ENCODE data around the gene RAP1GAP2.
"Not testable (repeated sequence)": the region's sequence is repeated elsewhere in the genome, so short reads cannot be mapped to it uniquely, and the experiment has no call there.

Gene RAP1GAP2

GRCh38 chr17:2978116-2978515 is 181.9 kb downstream of the RAP1GAP2 start:
- no peak for DNase-seq

- no peak for DNase-seq
Measured at GRCh38 chr17:2978991-2979390, 182.8 kb downstream of the RAP1GAP2 start.

- DNase-seq = no peak
Measured at GRCh38 chr17:2980211-2980903, 184.1 kb downstream of the RAP1GAP2 start.

GRCh38 chr17:2980904-2981246 is 184.6 kb downstream of the RAP1GAP2 start:
- no peak for DNase-seq

- DNase-seq = no peak
Measured at GRCh38 chr17:2981325-2981724, 185.1 kb downstream of the RAP1GAP2 start.

- DNase-seq = no peak
Measured at GRCh38 chr17:2982854-2983253, 186.6 kb downstream of the RAP1GAP2 start.

- DNase-seq = no peak
Measured at GRCh38 chr17:2983255-2983654, 187.0 kb downstream of the RAP1GAP2 start.

- DNase-seq = no peak
Measured at GRCh38 chr17:2985318-2985717, 189.1 kb downstream of the RAP1GAP2 start.

- no peak for DNase-seq
Measured at GRCh38 chr17:2986925-2987324, 190.7 kb downstream of the RAP1GAP2 start.

GRCh38 chr17:2989396-2989795 is 193.2 kb downstream of the RAP1GAP2 start:
- not testable (repeated sequence) for DNase-seq

- DNase-seq = no peak
Measured at GRCh38 chr17:2989855-2990254, 193.6 kb downstream of the RAP1GAP2 start.

GRCh38 chr17:2990396-2990795 is 194.2 kb downstream of the RAP1GAP2 start:
- no peak for DNase-seq

GRCh38 chr17:2991396-2992180 is 195.3 kb downstream of the RAP1GAP2 start:
- not testable (repeated sequence) for DNase-seq

- DNase-seq = no peak
Measured at GRCh38 chr17:2994441-2994840, 198.2 kb downstream of the RAP1GAP2 start.

GRCh38 chr17:2995377-2995776 is 199.1 kb downstream of the RAP1GAP2 start:
- no peak for DNase-seq

- DNase-seq = no peak
Measured at GRCh38 chr17:2995886-2996809, 199.9 kb downstream of the RAP1GAP2 start.

- no peak for DNase-seq
Measured at GRCh38 chr17:2996810-2997670, 200.8 kb downstream of the RAP1GAP2 start.

- not testable (repeated sequence) for DNase-seq
Measured at GRCh38 chr17:2998469-2998901, 202.2 kb downstream of the RAP1GAP2 start.

- DNase-seq = no peak
Measured at GRCh38 chr17:3002538-3003295, 206.5 kb downstream of the RAP1GAP2 start.

GRCh38 chr17:3003296-3004149 is 207.3 kb downstream of the RAP1GAP2 start:
- no peak for DNase-seq

Measured in NCI-H345 (cell line).